HG02759 (cell line): ENCODE results near the gene GPSM1.

Experiments used
- ATAC-seq: cut with Tn5 transposase; IDR thresholded peaks from one replicate; pipeline ENCODE4 v1.9.1; 2021; ENCODE audit warnings: mild to moderate bottlenecking, moderate library complexity; ENCODE audit not compliant: unreplicated experiment

Gene GPSM1

DNA sequence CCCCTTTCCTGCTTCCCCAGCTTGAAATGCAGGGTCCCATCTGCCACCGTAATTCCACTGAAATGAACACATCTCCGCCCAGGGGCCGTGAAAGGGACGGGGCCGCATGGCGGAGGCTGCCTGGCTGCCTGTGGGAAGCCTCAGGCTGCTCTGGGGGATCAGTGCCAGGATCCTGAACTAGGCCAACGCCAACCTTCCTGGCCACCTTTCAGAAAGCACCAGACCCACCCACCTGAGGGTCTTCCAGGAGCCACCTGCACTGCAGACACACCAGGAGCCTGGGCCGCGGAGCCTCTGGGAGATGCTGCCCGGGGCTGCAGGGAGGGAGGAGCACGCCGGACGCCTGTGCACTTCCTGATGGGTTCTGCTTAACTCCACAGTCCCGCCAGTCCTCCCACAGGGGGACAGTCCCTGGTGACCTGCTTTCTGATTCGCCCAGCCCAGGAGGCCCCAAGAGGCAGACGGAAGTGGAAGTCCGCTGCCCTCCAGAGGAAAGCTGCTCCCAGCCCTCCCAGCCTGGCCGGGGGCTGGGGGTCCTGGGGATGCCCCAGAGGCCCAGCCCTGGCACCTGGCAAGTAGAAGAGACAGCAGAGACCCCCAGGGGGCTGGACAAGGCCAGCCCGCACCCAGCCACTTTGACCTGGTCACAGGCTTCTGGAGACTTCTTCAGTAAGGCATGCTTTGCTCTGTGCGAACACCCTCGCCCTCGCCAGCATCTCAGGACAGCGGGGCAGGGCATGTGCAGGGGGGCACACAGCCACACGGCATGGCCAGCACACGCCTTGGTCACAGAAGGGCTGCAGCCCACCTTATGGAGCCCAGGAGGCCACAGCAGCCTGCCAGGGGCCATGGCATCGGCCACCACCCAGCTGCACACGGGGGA lies 46.2 kb downstream of the GPSM1 start, which contains the start of gene CARD9:
CARD9 (minus strand) TSS at position 370 of the 883 bp plus-strand sequence. CDS start 1,591 bp downstream, outside the sequence.
- no peak for ATAC-seq

GRCh38 chr9:136374183-136374575 lies 46.8 kb downstream of the GPSM1 start:
- ATAC-seq = no peak

GRCh38 chr9:136375096-136375495 lies 47.8 kb downstream of the GPSM1 start:
- no peak for ATAC-seq

DNA sequence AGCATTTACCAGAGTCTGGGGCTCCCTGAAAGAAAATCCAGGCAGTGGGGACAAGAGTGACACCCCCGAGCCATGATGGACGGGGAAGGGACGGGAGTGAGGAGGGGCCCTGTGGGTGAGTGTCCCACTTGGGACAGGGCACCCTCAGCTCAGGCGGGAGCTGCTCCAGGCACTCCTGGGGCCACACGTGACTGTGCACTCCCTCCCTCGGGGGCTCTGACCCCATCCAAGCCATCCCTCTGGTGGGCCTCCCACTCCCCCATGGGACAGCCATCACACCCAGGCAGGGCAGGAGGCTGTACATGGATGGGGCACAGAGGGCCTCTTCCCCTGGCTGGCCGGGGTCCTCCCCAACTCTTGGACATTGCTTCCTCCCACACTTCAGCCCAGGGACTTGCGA lies 49.1 kb downstream of the GPSM1 start:
- ATAC-seq = no peak

DNA sequence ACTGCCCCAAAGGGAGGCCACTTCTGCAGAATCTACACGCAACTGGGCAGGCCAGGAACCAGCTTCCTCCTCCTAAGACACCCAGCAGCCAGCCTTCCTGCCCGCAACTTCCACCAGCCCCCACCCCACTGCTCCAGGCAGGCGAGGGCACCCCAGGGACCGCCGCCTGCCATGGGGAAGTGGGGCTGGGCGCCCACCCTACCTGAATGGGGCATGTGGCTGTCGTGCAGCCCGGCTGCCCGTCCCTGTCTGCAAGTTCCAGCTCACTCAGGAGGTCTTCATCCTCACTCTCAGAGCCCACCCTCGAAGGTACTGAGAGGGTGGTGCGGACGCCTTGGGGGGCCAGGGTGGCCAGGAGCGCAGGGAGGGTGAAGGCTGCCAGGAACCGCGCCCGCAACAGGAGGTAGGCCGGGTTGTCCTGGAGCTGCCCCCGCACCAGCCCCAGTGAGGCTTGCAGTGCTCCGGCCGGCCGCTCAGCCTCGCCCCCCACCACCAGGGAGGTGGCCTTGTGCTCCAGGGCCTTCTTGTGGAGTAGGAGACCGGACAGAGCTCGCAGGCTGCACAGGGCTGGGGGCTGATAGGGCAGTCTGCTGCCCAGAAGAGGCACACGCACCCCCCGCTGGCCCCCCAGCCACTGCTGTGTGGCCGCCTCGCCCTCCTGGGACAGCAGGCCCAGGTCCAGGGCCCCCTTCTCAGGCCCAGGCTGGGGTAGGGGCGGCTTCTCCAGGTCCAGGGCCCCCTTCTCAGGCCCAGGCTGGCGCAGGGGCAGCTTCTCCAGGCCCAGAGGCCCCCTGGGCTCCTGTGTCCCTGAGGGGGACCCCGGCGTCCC lies 50.2 kb downstream of the GPSM1 start:
- no peak for ATAC-seq

DNA sequence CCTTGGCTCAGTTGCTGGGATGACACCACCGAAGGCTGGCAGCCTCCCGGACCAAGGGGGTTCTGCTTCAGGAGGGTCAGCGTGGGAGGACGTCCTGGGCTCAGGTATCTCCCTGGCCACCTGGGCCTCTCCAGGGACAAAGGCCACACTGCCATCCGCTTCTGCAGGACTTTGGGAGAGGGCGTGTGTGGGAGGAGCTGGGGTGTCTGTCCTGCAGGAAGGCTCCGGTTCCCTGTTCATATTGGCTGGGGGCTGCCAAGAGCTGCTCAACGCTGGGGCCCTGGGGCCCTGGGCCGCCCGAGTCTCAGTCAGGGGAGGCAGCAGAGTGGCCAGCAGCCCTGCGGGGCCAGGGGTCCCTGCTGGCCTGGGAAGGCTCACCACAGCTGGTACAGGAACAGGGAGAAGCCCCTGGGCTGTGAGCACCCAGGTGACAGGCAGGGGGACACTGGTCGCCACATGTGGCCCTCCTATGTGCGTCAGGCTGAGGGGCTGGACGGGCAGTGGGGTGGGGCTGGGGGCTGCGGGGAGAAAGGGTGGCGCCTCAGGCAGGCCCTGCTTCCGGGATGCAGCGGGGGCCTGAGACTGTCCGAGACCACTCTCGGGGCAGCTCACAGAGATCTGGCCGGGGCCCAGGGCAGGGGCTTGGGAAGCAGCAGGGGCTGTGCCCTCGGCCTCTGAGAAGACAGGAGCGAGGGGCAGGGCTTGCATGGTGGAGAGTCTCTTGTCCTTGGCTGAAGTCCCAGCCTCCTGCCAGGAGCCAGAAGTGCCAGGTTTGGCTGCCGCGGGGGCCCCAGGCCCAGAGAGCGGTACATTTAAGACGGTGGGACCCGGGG lies 51.0 kb downstream of the GPSM1 start:
- ATAC-seq = no peak

DNA sequence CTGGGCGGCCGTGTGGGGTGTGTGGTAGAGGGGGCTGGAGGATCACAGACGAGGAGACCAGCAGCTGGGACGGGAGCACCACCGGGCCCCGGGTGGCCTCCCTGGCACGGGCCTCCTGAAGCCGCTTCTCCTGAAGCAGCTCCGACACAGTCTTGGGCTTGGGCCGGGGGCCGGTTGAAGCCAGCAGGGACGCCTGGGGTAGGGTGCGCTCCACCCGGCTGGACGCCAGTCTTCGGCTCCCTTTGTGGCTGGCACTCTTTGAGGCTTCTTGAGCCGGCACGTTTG lies 51.6 kb downstream of the GPSM1 start:
- ATAC-seq = no peak

DNA sequence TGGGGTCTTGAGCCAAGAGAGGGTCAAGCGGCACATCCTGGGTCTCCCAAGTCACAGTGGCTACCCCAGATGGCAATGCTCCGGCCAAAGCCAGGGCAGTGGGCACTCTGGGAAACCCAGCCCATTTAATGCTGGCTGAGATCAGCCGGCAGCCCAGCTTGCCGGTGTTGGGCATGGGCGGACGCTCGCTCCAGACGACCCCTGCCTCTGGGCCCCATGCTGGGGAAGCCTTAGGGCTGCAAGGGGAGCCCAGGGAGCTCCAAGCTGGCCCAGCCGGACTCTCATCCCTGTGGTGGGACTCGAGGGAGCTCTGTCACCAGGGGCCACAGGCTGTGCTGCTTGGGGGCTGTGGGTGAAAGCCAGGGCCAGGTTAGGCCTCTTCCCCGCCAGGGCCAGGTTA lies 52.1 kb downstream of the GPSM1 start:
- no peak for ATAC-seq

GRCh38 chr9:136379891-136380290 lies 52.6 kb downstream of the GPSM1 start:
- no peak for ATAC-seq

GRCh38 chr9:136380381-136380780 lies 53.0 kb downstream of the GPSM1 start:
- ATAC-seq = no peak

DNA sequence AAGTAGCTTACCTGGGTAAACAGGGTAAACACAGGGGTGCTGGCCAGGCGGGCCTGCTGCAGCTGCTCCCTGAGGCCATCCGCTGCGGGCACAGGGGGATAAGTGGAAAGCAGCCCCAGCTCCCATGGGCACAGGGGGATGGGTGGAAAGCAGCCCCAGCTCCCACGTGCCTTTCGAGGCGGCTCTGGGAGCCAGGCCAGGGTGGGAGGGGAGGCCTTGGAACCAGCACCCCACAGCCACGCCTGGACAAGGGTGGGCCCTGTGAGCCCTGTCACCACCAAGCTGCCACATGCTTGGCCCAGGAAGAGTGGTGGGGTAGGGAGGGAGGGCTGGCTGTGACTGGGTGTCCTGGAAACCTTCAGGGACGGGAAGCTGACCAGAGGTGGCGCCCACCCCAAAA lies 54.0 kb downstream of the GPSM1 start:
- ATAC-seq = no peak

DNA sequence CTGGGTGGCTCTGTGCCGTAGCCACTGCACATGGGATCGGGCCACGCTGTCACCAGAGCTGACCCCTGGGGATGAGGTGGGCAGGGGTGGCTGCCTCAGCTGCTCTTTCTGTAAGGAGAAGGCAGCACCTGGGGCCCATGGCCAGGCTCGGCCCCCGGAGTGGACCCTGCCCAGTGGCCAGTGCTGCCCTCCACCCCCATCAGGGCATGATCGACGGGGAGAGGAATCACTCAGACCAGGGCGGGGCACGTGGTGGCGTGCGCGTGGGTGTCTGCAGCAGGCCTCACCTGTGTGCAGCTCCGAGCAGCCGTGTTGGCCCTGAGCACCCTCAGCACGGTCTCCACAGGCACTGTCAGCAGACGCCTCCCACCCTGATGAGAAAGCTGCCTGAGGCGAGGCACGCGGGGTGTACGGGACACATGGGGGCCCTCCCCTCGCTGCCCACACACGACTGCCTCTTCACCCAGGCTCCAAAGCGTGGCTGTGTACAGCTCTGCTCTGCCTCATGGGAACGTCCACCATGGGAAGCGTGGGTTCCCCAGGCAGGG lies 54.7 kb downstream of the GPSM1 start:
- no peak for ATAC-seq

GRCh38 chr9:136383436-136383835 lies 56.1 kb downstream of the GPSM1 start:
- ATAC-seq = no peak

GRCh38 chr9:136385015-136385414 lies 57.7 kb downstream of the GPSM1 start:
- ATAC-seq = no peak

- ATAC-seq = no peak
These were observed 58.7 kb downstream of the GPSM1 start for GRCh38 chr9:136386018-136386417.

DNA sequence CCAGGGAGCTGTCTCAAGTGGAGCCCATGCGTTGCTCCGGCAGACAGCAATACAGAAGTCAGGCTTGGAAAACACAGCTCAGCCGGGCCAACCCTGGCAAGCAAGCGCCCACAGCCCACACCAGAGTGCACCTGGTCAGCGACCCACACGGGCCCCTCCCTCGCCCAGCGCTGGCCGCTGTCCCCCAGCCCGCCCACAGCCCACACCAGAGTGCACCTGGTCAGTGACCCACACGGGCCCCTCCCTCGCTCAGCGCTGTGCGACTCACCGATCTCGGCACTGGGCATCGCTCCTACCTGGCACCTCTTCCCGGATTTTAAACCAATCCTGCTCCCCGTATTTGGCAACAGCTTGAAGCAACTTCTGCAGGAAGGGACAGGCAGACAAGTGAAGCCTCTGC lies 59.9 kb downstream of the GPSM1 start:
- no peak for ATAC-seq

- no peak for ATAC-seq
These were observed 62.1 kb downstream of the GPSM1 start for GRCh38 chr9:136389396-136389795.

DNA sequence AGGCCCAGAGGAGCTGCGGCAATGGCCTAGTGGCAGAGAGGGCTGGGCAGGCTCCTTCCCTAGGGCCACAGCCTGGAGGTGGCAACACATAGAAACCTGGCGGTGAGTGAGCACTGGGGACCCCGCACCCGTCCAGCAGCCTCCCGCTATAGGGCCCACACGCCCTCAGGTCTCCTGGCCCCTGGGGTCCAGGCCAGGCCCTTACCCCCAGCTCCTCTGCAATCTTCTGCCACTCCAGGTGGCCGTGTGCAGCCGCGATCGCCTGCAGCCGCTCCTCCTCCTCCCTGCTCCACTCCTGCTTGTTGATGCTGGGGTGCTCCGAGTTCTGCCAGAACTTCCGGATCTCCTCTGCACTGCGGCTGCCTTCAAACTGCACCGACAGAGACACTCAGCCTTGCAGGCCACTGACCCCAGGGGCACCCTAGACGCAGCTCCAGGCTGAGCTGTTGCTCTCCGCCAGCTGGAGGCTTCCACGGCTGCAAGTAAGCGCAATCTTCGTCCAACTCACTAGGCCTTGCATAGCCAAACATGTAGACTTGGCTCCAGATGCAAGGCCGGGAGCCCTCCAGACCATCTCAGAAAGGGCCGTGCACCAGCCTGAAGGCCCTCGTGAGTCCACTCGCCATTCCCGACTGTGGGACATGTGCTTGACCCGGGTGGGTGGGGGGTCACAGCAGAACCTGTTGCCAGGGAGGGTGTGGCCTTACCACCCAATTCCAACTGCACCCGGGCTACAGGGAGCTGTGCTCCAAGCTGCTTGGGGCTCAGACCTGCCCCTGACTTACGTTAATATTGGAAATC lies 64.6 kb downstream of the GPSM1 start:
- no peak for ATAC-seq

DNA sequence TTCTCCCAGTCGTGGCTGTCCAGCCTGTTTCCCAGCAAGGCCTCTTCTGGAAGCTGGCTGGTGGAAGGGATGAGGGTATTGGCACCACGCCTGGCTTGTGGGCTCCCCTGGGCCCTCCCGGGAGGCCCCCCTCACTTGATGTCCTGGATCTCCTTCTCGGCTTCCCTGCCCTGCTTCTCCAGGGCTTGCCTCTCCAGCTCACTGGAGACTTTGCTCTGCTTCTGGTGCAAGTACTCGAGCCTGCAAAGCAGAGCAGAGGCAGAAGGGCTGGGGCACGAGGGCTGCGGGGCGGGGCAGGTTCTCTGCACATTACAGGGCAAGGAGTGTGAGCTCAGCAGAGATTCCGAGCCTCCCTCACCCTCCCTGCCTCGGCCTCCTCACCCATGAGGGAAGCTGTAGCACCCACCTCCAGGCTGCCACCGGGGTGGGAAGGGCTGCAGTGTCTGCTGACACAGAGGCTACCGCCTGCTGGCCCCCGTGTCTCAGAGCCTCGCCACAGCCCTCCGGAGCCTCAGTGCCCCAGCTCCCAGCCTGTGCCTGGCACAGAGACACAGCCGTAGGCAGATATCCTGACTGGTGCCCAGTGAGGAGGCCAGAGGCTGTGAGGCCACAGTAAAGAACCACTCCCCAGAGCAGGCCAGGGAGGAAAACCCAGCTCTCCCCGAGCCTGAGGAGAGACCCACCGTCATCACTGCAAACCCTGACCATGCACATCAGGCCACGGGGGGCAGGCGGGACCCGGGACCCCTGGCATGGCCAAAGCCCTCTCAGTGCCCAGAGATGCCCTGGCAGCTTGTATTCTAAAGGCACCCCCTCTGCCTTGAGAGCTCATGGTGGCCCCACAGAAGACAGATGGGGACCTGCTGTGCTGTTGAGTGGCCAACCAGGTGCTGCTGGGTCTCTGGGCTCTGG lies 65.5 kb downstream of the GPSM1 start:
- ATAC-seq = no peak
